ENCODE data around the gene TPK1.

Gene TPK1

GRCh38 chr7:144835155-144835611 lies 670 bp downstream of the TPK1 start:
- TF ChIP-seq GATA3 (IDR thresholded peaks at IDR 0.05; ENCODE audit: low read depth, low read length): no peak
- TF ChIP-seq GATA2 (IDR thresholded peaks at IDR 0.05; ENCODE audit: low read depth, low read length): no peak

DNA sequence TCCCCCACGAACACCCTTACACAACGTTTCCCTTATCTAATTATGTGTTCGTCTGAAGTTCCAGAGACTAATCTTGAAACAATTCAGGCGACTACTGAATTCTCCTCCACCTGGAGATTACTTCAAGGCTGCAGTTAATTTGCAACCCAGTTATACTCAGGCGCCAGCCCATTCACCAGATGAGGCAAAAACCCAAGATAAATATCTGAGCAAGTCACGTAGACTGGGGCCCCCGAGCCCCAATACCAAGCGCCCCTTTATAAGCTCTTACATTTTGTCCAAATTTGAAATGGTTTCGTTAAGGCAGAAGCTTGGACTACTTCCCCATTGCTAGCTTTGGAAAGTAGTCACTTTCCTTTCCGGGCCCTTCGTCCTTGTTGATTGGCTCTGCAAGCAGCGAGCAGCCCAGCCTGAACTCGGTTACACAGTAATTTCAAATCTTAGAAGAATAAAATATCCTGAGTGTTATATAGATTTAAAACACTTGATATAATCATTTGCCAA lies 1.2 kb downstream of the TPK1 start:
- TF ChIP-seq GATA2 (IDR thresholded peaks at IDR 0.05; ENCODE audit: low read depth, low read length) (no peak), GATA3 (IDR thresholded peaks at IDR 0.05; ENCODE audit: low read depth, low read length) (no peak)

- TF ChIP-seq GATA3 (IDR thresholded peaks at IDR 0.05; ENCODE audit: low read depth, low read length) (no peak), GATA2 (IDR thresholded peaks at IDR 0.05; ENCODE audit: low read depth, low read length) (no peak)
Observed at GRCh38 chr7:144830811-144831210, 5.0 kb downstream of the TPK1 start.

DNA sequence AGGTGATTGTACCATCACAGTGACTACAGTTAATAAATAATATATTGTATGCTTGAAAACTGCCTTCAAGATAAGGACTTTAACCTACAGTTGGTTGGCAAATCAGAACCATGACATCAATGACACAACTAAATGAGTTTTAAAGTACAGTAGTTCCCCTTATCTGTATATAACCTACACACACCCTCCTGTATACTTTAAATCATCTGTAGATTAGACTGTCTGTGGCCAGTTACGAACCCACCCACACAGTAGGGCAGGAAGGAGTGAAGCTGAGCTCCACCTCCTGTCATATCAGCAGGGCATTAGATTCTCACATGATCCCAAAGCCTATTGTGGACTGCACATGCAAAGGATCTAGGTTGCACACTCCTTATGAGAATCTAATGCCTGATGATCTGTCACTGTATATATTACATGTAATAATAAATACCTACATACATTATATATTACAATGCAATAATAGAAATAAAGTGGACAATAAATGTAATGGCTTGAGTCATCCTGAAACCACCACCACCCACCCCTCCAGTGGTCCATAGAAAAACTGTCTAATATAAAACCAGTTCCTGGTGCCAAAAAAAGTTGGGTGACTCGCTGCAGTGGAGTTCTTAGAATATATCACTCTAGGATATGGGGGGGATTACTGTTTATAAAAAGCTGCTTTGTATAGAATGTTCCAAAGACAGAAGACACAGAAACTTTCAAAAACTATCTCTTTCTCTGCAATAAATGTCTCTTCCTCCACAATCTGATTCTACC lies 5.6 kb downstream of the TPK1 start:
- TF ChIP-seq GATA3 (IDR thresholded peaks at IDR 0.05; ENCODE audit: low read depth, low read length) (no peak), GATA2 (IDR thresholded peaks at IDR 0.05; ENCODE audit: low read depth, low read length) (no peak)

DNA sequence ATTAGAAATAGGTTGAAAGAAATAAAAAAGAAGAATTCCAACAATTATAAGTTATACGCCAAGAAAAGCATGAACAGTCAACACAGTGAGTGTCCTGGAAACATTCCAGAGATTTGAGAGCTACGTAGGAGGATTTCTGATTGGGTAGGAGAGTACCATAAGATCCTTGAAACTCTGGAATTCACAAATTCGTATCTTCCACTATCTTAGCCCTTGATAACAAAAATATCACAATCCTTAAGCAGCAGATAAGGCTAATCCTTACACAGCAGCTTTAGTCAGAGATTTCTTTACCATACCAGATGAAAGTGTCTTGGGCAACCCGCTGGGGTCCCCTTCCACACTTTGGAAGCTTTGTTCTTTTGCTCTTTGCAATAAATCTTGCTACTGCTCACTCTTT lies 8.2 kb downstream of the TPK1 start:
- TF ChIP-seq GATA2 (IDR thresholded peaks at IDR 0.05; ENCODE audit: low read depth, low read length) (no peak), GATA3 (IDR thresholded peaks at IDR 0.05; ENCODE audit: low read depth, low read length) (no peak)

DNA sequence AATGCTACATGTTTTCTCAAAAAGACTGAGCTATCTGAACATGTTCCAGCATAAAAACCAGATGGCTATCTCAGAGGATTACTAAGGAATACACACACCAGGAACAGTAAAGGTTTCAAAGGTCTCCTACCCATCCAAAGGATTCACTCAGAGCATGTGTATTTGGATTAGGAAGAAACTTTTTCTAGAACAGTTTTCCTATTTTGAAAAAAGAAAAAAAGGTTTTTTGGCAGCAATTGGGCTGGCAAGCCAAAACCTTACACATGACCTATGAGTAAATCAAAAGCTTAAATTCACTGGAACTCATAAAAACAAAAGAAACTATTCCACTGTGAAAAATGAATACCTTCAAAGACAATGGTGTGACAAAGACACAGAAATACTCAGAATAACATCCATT lies 9.6 kb downstream of the TPK1 start:
- TF ChIP-seq GATA2 (IDR thresholded peaks at IDR 0.05; ENCODE audit: low read depth, low read length) (no peak), GATA3 (IDR thresholded peaks at IDR 0.05; ENCODE audit: low read depth, low read length) (no peak)

- TF ChIP-seq GATA3 (IDR thresholded peaks at IDR 0.05; ENCODE audit: low read depth, low read length): no peak
- no peak for TF ChIP-seq GATA2 (IDR thresholded peaks at IDR 0.05; ENCODE audit: low read depth, low read length)
Observed at GRCh38 chr7:144824360-144824759, 11.5 kb downstream of the TPK1 start.

DNA sequence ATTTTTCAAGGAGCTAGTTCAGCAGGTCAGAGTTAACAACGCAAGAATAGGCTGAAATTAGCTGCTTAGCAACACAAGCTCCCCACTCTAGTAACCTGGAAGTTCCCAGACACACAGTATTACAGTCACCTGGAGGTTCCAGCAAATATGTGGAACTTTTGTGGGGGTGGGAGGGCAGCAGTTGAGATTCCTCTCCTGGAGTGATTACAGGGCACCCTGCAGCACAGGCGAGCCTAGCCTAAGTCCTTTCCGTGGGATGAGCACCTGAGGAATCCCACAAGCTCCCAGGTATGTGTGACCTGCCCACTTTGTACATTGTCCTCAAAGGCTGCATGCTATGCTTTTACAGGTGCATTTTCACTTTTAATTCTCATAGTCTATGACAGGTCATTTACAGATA lies 13.6 kb downstream of the TPK1 start:
- TF ChIP-seq GATA2 (IDR thresholded peaks at IDR 0.05; ENCODE audit: low read depth, low read length) (no peak), GATA3 (IDR thresholded peaks at IDR 0.05; ENCODE audit: low read depth, low read length) (no peak)

GRCh38 chr7:144821067-144821466 lies 14.8 kb downstream of the TPK1 start:
- TF ChIP-seq GATA2 (IDR thresholded peaks at IDR 0.05; ENCODE audit: low read depth, low read length) (no peak), GATA3 (IDR thresholded peaks at IDR 0.05; ENCODE audit: low read depth, low read length) (no peak)

DNA sequence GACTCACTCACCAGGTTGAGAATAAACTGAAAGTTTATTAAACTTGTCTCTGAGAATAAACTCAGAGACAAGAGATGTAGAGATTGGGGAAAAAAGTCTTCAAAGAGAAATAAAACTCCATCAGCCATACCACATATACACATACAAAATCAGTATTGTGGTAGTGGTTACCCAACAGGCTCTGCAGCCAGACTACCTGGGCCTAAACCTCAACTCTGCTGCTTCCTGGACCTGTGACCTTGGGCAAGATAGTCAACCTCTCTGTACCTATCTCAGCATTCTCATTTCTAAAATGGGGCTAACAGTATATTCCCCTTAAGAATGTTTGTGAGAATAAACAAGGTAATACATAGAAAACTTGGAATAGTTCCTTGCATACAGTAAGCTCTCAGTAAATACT lies 15.3 kb downstream of the TPK1 start:
- TF ChIP-seq GATA2 (IDR thresholded peaks at IDR 0.05; ENCODE audit: low read depth, low read length) (no peak), GATA3 (IDR thresholded peaks at IDR 0.05; ENCODE audit: low read depth, low read length) (no peak)

- no peak for TF ChIP-seq GATA2 (IDR thresholded peaks at IDR 0.05; ENCODE audit: low read depth, low read length)
- no peak for TF ChIP-seq GATA3 (IDR thresholded peaks at IDR 0.05; ENCODE audit: low read depth, low read length)
Observed at GRCh38 chr7:144819566-144819965, 16.3 kb downstream of the TPK1 start.

GRCh38 chr7:144818511-144818910 lies 17.3 kb downstream of the TPK1 start:
- TF ChIP-seq GATA2 (IDR thresholded peaks at IDR 0.05; ENCODE audit: low read depth, low read length) (no peak), GATA3 (IDR thresholded peaks at IDR 0.05; ENCODE audit: low read depth, low read length) (no peak)

GRCh38 chr7:144817001-144817400 lies 18.9 kb downstream of the TPK1 start:
- TF ChIP-seq GATA2 (IDR thresholded peaks at IDR 0.05; ENCODE audit: low read depth, low read length) (no peak), GATA3 (IDR thresholded peaks at IDR 0.05; ENCODE audit: low read depth, low read length) (no peak)

DNA sequence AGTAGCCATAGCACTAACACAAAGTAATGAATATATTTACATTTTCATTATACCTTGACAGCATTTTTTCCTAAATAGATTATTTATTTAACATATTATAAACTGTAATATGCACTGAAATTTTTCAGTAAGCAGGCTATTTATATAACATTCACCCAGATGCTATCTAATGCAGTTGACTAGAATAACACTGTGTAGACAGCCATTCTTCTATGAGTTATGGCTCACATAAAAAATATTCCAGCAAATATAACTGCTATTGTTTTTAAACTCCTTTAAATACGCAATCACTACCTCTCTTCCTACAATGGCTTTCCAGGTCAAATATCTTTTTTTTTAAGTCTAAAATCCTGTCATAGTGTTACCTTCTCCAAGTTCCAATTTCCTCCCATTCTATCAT lies 21.6 kb downstream of the TPK1 start:
- no peak for TF ChIP-seq GATA2 (IDR thresholded peaks at IDR 0.05; ENCODE audit: low read depth, low read length)
- no peak for TF ChIP-seq GATA3 (IDR thresholded peaks at IDR 0.05; ENCODE audit: low read depth, low read length)
